Heart right ventricle (tissue), 16 donors: ENCODE results near the gene RSPRY1. TPM values are rescaled to one million over a fixed set of nuclear protein-coding genes. Genes with fewer than 3 reads are reported as not detected.
A peak's percentile ranks its signal among the peaks of the same experiment; 100 is the strongest.
"Not testable (repeated sequence)": the region's sequence is repeated elsewhere in the genome, so short reads cannot be mapped to it uniquely, and the experiment has no call there.

Experiments used
- ATAC-seq, 8 donors: fragments of 200-7000 bp; cut with Tn5 transposase; one replicate each; pipeline ENCODE4 v1.9.1; 2020; ENCODE audit warnings: mild to moderate bottlenecking in 8 of 8, moderate library complexity in 8 of 8, moderate number of reproducible peaks in 1 of 8
- DNase-seq, 2 donors: peaks; one replicate each; pipeline ENCODE4 v3.0.0-alpha.2; 2020
- H3K27ac ChIP-seq, 10 donors: fragments of 200-600 bp; sonication (generic) in 2 of 10; one replicate each; pipeline versions ENCODE4 v1.5.0 to v1.8.0; 2020 to 2022; ENCODE audit warnings: mild to moderate bottlenecking in 3 of 10
- H3K27me3 ChIP-seq, 7 donors: fragments of 200-600 bp; one replicate each; pipeline ENCODE4 v1.8.0; 2021 to 2022; ENCODE audit warnings: mild to moderate bottlenecking in 2 of 7
- H3K36me3 ChIP-seq, 9 donors: fragments of 200-600 bp; sonication (generic) in 1 of 9; one replicate each; pipeline versions ENCODE4 v1.5.0 to v1.8.0; 2020 to 2022; ENCODE audit warnings: mild to moderate bottlenecking in 2 of 9
- H3K4me1 ChIP-seq, 9 donors: fragments of 200-600 bp; sonication (generic) in 1 of 9; one replicate each; pipeline versions ENCODE4 v1.5.0 to v1.8.0; 2020 to 2022; ENCODE audit warnings: mild to moderate bottlenecking in 4 of 9
- H3K4me3 ChIP-seq, 10 donors: fragments of 200-600 bp; sonication (generic) in 2 of 10; one replicate each; pipeline versions ENCODE4 v1.5.0 to v1.8.0; 2020 to 2022; ENCODE audit warnings: mild to moderate bottlenecking in 7 of 10, moderate library complexity in 2 of 10
- H3K9me3 ChIP-seq, 11 donors: fragments of 200-600 bp in 10 of 11; sonication (generic) in 2 of 11; one replicate each; pipeline versions ENCODE4 v1.5.0 to v1.8.0; 2013 to 2022; ENCODE audit warnings: mild to moderate bottlenecking in 2 of 11, control low read depth in 1 of 11, moderate library complexity in 1 of 11
- WGBS, 2 donors: extraction: QIAGEN DNeasy Blood & Tissue Kit; methylation state at CpG; one replicate each; pipeline ENCODE4 v1.1.7; 2013; ENCODE audit warnings: inconsistent platforms in 1 of 2; 5-methylcytosine and 5-hydroxymethylcytosine counted together
- intact Hi-C, 10 donors: fragments of 100-400 bp; cut with DNase I; formaldehyde crosslinking; loops; one replicate each; pipeline versions ENCODE4 v1.11.1 to v1.14.2; 2022
- polyA plus RNA-seq, 2 donors: library from polyadenylated mRNA; stranded (reverse); fragments of 200-250 nt; gene quantifications; one replicate each; pipeline ENCODE4 v1.2.3, GENCODE V29; 2013
- total RNA-seq, 10 donors: library from RNA; stranded (reverse); fragmentation: NEBNext Ultra II Directional in 3 of 10; extraction: Animal tissue kit (Norgen Biotek cat#: 25700) in 3 of 10; gene quantifications; one replicate each; pipeline versions ENCODE4 v1.2.1 to v1.2.4, GENCODE V29; 2021 to 2023
- TF ChIP-seq, protein P1 (sequence below), 9 donors: fragments of 200-600 bp; sonication (generic) in 2 of 9; IDR thresholded peaks; one replicate each; pipeline versions ENCODE4 v1.5.0 to v1.8.0; 2021 to 2022; ENCODE audit warnings: antibody characterized with exemption in 9 of 9, mild to moderate bottlenecking in 5 of 9, moderate library complexity in 1 of 9
- donor health status: Arrhythmogenic right ventricular cardiomyopathy.
- donor health status: ischemic (EF 13 %, LVEDD 7.1; RV severe dilation, severe dysfunction).
- donor health status: healthy with polysubstance abuse.
- donor health status: DM: no; HTN: yes; CAD: no.
- donor health status: DM: no; HTN: no; CAD: no.
- donor health status: ischemic (EF 25% LVEDD 6.9; RV normal size, moderate dysfunction).
- donor health status: ischemic (EF 25% LVEDD 5.7; RV mildly dilated, moderate dysfunction).
- donor health status: healthy.
- donor health status: DM: yes; HTN: yes; CAD: no.
- donor health status: Ischemic cardiomyopathy.
- donor health status: ischemic (EF 35%, LVEDD 5.7; RV mildly dilated, moderate dysfunction).
- donor health status: nonischemic (EF 11% LVEDD 7.7; RV severe dilation, severe dysfunction).
- donor health status: DM: yes; HTN: yes; CAD: no.
- donor health status: PGD.
- donor health status: ischemic (EF 29% LVEDD 5.4; RV normal size, mild dysfunction).
- donor health status: nonischemic (EF 23%, LVEDD 6.1; RV moderate dilation, normal function).

Gene RSPRY1
- total and polyA plus RNA-seq, 12 donors: 6.9 to 21.4 (median 16.9) TPM

DNA sequence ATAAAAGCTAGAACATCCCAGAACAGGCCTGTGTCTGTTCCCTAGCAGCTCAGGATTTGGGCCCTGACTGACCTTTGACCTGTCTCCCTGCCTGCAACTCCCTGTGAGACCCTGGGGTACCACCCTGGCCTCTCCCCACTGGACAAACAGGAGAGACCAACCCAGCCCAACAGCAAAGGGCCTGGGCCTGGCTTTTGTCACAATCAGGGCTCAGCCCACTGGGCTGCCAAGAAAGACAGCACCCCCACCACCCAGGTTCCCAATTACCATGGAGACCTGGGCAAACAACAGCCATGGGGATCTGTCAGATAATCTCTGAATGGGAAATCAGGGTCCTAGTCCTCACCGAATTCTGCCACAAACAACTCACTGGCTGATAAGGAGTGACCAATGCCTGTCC is 87.2 kb downstream of the RSPRY1 start:
- no peaks in the 10 kb centered on the region for H3K36me3 ChIP-seq
- no peak for DNase-seq
- H3K27ac ChIP-seq: no peak overlapping the region
- WGBS, 2 donors: 53 to 63% methylated on average over 1 of the region's 1 CpG
- ATAC-seq: no peak
- H3K9me3 ChIP-seq: no peaks in the 10 kb centered on the region
- no peaks in the 10 kb centered on the region for H3K27me3 ChIP-seq
- TF ChIP-seq, protein P1, sequence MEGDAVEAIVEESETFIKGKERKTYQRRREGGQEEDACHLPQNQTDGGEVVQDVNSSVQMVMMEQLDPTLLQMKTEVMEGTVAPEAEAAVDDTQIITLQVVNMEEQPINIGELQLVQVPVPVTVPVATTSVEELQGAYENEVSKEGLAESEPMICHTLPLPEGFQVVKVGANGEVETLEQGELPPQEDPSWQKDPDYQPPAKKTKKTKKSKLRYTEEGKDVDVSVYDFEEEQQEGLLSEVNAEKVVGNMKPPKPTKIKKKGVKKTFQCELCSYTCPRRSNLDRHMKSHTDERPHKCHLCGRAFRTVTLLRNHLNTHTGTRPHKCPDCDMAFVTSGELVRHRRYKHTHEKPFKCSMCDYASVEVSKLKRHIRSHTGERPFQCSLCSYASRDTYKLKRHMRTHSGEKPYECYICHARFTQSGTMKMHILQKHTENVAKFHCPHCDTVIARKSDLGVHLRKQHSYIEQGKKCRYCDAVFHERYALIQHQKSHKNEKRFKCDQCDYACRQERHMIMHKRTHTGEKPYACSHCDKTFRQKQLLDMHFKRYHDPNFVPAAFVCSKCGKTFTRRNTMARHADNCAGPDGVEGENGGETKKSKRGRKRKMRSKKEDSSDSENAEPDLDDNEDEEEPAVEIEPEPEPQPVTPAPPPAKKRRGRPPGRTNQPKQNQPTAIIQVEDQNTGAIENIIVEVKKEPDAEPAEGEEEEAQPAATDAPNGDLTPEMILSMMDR (IDR thresholded peaks at IDR 0.05): no peak
- peaks cover 4 to 34% (median 16%) of the 10 kb centered on the region in 9 donors for H3K4me1 ChIP-seq
- intact Hi-C loops: no loop called here
- H3K4me3 ChIP-seq: no peak overlapping the region

DNA sequence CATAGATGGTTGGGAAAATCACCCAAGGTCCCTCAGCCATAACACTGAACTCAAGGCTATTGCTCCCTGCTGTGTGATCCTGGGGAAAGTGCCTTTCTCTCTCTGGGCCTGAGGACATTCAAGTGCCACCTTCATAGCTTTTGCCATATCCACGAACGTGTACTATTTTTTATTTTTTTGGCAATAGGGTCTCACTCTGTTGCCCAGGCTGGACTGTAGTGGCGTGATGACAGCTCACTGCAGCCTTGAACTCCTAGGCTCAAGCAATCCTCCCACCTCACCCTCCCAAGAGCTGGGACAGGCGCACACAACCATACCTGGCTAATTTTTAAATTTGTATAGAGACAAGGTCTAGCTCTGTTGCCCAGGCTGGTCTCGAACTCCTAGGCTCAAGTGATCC is 87.7 kb downstream of the RSPRY1 start:
- DNase-seq: no peak
- Histone ChIP-seq H3K36me3 (no peaks in the 10 kb centered on the region), H3K27ac (no peak overlapping the region), H3K9me3 (no peaks in the 10 kb centered on the region), H3K27me3 (no peaks in the 10 kb centered on the region), H3K4me1 (peaks cover 4 to 31% (median 13%) of the 10 kb centered on the region in 9 donors), H3K4me3 (no peak overlapping the region)
- no peak for ATAC-seq
- intact Hi-C loops: no loop called here
- 90 to 96% methylated on average over 5 of the region's 5 CpGs for WGBS, 2 donors
- TF ChIP-seq, protein P1 (IDR thresholded peaks at IDR 0.05): no peak

DNA sequence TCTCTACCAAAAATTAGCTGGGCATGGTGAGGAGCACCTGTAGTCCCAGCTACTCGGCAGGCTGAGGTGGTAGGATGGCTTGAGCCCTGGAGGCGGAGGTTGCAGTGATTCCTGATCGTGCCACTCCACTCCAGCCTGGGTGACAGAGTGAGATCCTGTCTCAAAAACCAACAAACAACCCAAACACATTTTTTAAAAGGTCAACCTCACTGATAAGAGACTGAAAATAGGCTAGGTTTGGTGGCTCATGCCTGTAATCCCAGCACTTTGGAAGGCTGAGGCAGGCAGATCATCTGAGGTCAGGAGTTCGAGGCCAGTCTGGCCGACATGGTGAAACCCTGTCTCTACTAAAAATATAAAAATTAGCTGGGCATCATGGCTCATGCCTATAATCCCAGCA is 89.8 kb downstream of the RSPRY1 start:
- H3K4me3 ChIP-seq, ATAC-seq, H3K36me3 ChIP-seq, H3K27me3 ChIP-seq, DNase-seq, intact Hi-C loops, H3K9me3 ChIP-seq: not testable (repeated sequence)
- H3K27ac ChIP-seq: peak overlapping the region in 6 of 10 donors; percentile 16 to 53 (median 32)
- WGBS, 2 donors: 79 to 80% methylated on average over 5 of the region's 5 CpGs
- H3K4me1 ChIP-seq: peaks cover 0 to 31% (median 8%) of the 10 kb centered on the region in 9 donors

DNA sequence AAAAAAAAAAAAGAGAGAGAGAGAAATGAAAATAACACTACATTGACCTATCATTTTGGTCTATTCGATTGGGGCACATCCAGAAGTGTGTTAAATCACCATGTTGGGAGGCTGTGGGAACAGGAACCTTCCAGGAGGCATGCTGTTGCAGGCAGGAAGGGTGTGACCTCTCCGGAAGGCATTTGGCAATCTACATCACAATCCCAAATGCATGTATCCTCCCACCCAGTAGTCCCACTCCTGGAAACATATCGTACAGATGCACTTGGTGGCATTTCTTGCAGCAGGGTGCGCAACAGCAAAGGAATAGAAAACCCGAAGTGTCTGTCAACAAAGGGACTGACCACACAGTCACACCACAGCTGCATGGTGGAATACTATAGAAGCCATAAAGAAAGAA is 90.5 kb downstream of the RSPRY1 start:
- H3K27me3 ChIP-seq: no peaks in the 10 kb centered on the region
- H3K9me3 ChIP-seq: no peaks in the 10 kb centered on the region
- TF ChIP-seq, protein P1 (IDR thresholded peaks at IDR 0.05): no peak
- DNase-seq: no peak
- ATAC-seq: peak; percentile 55 to 81 (median 72)
- 44 to 52% methylated on average over 5 of the region's 5 CpGs for WGBS, 2 donors
- intact Hi-C loops: no loop called here
- no peaks in the 10 kb centered on the region for H3K36me3 ChIP-seq
- no peak overlapping the region for H3K4me3 ChIP-seq
- H3K27ac ChIP-seq: peak overlapping the region in 5 of 10 donors; percentile 16 to 53 (median 35)
- peaks cover 0 to 31% (median 8%) of the 10 kb centered on the region in 9 donors for H3K4me1 ChIP-seq

DNA sequence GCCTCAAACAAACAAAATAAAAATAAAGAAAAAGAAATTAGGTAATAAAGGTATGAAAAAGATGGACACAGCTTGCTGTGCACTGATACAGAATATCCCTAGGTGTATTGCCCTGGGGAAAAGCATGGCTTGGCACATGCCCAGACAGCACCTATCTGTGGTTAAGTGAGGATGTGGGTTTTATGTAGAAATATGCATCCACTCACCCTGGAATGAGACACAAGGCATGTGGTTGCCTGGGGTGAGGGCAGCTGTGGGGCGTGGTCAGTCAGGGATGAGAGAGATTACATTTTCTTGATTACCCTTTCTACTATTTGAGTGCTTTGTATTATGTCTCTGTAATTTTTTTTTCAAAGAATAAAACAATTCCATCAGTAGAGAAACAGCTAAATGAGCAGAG is 91.5 kb downstream of the RSPRY1 start:
- ATAC-seq: no peak
- intact Hi-C loops: no loop called here
- Histone ChIP-seq H3K27ac (peak overlapping the region in 1 of 10 donors; percentile 29), H3K9me3 (no peaks in the 10 kb centered on the region), H3K36me3 (no peaks in the 10 kb centered on the region), H3K4me1 (peaks cover 0 to 31% (median 8%) of the 10 kb centered on the region in 9 donors), H3K4me3 (no peak overlapping the region), H3K27me3 (no peaks in the 10 kb centered on the region)
- TF ChIP-seq, protein P1 (IDR thresholded peaks at IDR 0.05): no peak
- WGBS, 2 donors: 68 to 83% methylated on average over 1 of the region's 1 CpG
- no peak for DNase-seq
